Keratinocyte (primary cell): ENCODE data around the gene HELB. TPM values are rescaled to one million over a fixed set of nuclear protein-coding genes. Genes with fewer than 3 reads are reported as not detected.
A peak's percentile ranks its signal among the peaks of the same experiment; 100 is the strongest.

Source experiments
- DNase-seq: peaks from one replicate; pipeline ENCODE4 v3.0.0-alpha.2; 2011; ENCODE audit warnings: low read depth, missing footprints, low spot score
- FAIRE-seq: peaks from 2 replicates; lab custom pipeline; 2011; peaks lifted over from hg19 to GRCh38; lab: Jason Lieb, UNC
- H2AFZ ChIP-seq: 2 replicates; pipeline ENCODE4 v1.6.0; 2012; ENCODE audit warnings: low read length, control low read depth, inconsistent platforms; ENCODE audit not compliant: control insufficient read depth
- H3K27ac ChIP-seq: 2 replicates; pipeline ENCODE4 v1.5.1; 2011; ENCODE audit warnings: low read length; ENCODE audit not compliant: control insufficient read depth, insufficient read depth
- H3K27me3 ChIP-seq: 3 replicates; pipeline ENCODE4 v1.6.0; 2011; ENCODE audit warnings: low read length; ENCODE audit not compliant: control insufficient read depth, insufficient read depth; ENCODE audit errors: extremely low read depth
- H3K36me3 ChIP-seq, 2 experiments: 2 replicates in 1 of 2; 3 replicates in 1 of 2; pipeline ENCODE4 v1.5.1; 2011; ENCODE audit warnings: low read length in 2 of 2, mild to moderate bottlenecking in 1 of 2; ENCODE audit not compliant: control insufficient read depth in 2 of 2, insufficient read depth in 2 of 2; ENCODE audit errors: extremely low read depth in 1 of 2
- H3K4me1 ChIP-seq: 3 replicates; pipeline ENCODE4 v1.5.1; 2011; ENCODE audit warnings: low read length; ENCODE audit not compliant: control insufficient read depth, insufficient read depth; ENCODE audit errors: extremely low read depth
- H3K4me2 ChIP-seq: 3 replicates; pipeline ENCODE4 v1.6.0; 2011; ENCODE audit warnings: low read depth, low read length; ENCODE audit not compliant: control insufficient read depth, insufficient read depth; ENCODE audit errors: extremely low read depth
- H3K4me3 ChIP-seq, 3 experiments: fragments of 200-600 bp in 1 of 3; sonication (generic) in 1 of 3; 2 replicates in 2 of 3; 3 replicates in 1 of 3; pipeline ENCODE4 v1.5.1; 2011 to 2016; ENCODE audit warnings: low read length in 3 of 3, mild to moderate bottlenecking in 3 of 3, control low read depth in 2 of 3, inconsistent platforms in 1 of 3, low read depth in 1 of 3, mixed read lengths in 1 of 3, mixed run types in 1 of 3, moderate library complexity in 1 of 3; ENCODE audit not compliant: control insufficient read depth in 2 of 3, insufficient read depth in 2 of 3; ENCODE audit errors: extremely low read depth in 1 of 3
- H3K79me2 ChIP-seq: 2 replicates; pipeline ENCODE4 v1.6.0; 2012; ENCODE audit warnings: low read length; ENCODE audit not compliant: control insufficient read depth, insufficient read depth
- H3K9ac ChIP-seq: 3 replicates; pipeline ENCODE4 v1.6.0; 2011; ENCODE audit warnings: low read length; ENCODE audit not compliant: control insufficient read depth, insufficient read depth; ENCODE audit errors: extremely low read depth
- H3K9me1 ChIP-seq: 3 replicates; pipeline ENCODE4 v1.6.0; 2011; ENCODE audit warnings: low read length; ENCODE audit not compliant: control insufficient read depth, insufficient read depth; ENCODE audit errors: extremely low read depth
- H3K9me3 ChIP-seq: 2 replicates; pipeline ENCODE4 v1.5.1; 2012; ENCODE audit warnings: low read depth, low read length; ENCODE audit not compliant: control insufficient read depth
- H4K20me1 ChIP-seq: 3 replicates; pipeline ENCODE4 v1.6.0; 2011; ENCODE audit warnings: low read length; ENCODE audit not compliant: control insufficient read depth, insufficient read depth; ENCODE audit errors: extremely low read depth
- CTCF ChIP-seq, 3 experiments: IDR thresholded peaks in 1 of 3; conservative IDR thresholded peaks in 1 of 3; optimal IDR thresholded peaks in 1 of 3; 2 replicates in 2 of 3; 3 replicates in 1 of 3; pipeline versions ENCODE3 to v1.5.1; 2011; ENCODE audit warnings: low read length in 3 of 3, mild to moderate bottlenecking in 3 of 3, moderate library complexity in 2 of 3, control low read depth in 1 of 3, inconsistent platforms in 1 of 3; ENCODE audit not compliant: insufficient read depth in 2 of 3; ENCODE audit errors: extremely low read depth in 1 of 3
- EZH2 ChIP-seq: IDR thresholded peaks from one replicate; pipeline ENCODE4 v1.6.1; 2012; ENCODE audit warnings: inconsistent platforms, mild to moderate bottlenecking, low read length, moderate library complexity
- dilution Hi-C: fragments of 300-500 bp; cut with MboI; formaldehyde crosslinking; loops from one replicate; pipeline ENCODE4 v1.7.0; 2020; ENCODE audit warnings: low sequenced_read_pairs; ENCODE audit not compliant: extremely low pct_ligation_motif_present
- polyA plus RNA-seq, 5 experiments: library from polyadenylated mRNA; depleted of rRNA in 3 of 5; stranded (reverse) in 3 of 5; stranded (forward) in 1 of 5; unstranded in 1 of 5; fragments of >200 nt; gene quantifications; 1 replicate in 1 of 5; 2 replicates in 3 of 5; 3 replicates in 1 of 5; pipeline versions ENCODE4 v1.2.1 to v1.2.3, GENCODE V29; 2011 to 2012; ENCODE audit warnings: missing spikeins in 2 of 5, low read depth in 1 of 5, low replicate concordance in 1 of 5

HELB gene
- polyA plus RNA-seq, 1 donor (not counting 4 experiments of a cell fraction or from before 2014, with no cell fraction given), result 1.8 TPM

GRCh38 chr12:66365718-66366490 lies 63.6 kb downstream of the HELB start:
- Histone ChIP-seq H2AFZ (no peak overlapping the region), H3K9me3 (no peaks in the 10 kb centered on the region), H3K27me3 (no peaks in the 10 kb centered on the region), H3K4me2 (no peak overlapping the region), H3K9ac (no peak overlapping the region), H3K36me3 (no peaks in the 10 kb centered on the region), H3K4me1 (no peaks in the 10 kb centered on the region), H3K9me1 (no peaks in the 10 kb centered on the region), H3K79me2 (no peaks in the 10 kb centered on the region), H3K27ac (no peak overlapping the region), H3K4me3 (no peak overlapping the region), H4K20me1 (no peaks in the 10 kb centered on the region)
- FAIRE-seq (peak; percentile 59), DNase-seq (no peak)
- dilution Hi-C loops, result no loop called here
- TF ChIP-seq EZH2, result no peak
- TF ChIP-seq CTCF (optimal IDR thresholded peaks at IDR 0.05 in 1 of 3, IDR thresholded peaks at IDR 0.05 in 1 of 3, conservative IDR thresholded peaks at IDR 0.05 in 1 of 3; ENCODE audit: extremely low read depth in 1 of 3, insufficient read depth in 2 of 3, low read length in 3 of 3), result no peak

- Histone ChIP-seq H3K9ac (no peak overlapping the region), H3K79me2 (no peaks in the 10 kb centered on the region), H3K4me2 (no peak overlapping the region), H3K9me3 (no peaks in the 10 kb centered on the region), H3K36me3 (no peaks in the 10 kb centered on the region), H3K27ac (no peak overlapping the region), H3K27me3 (no peaks in the 10 kb centered on the region), H2AFZ (no peak overlapping the region), H3K9me1 (no peaks in the 10 kb centered on the region), H3K4me3 (no peak overlapping the region), H4K20me1 (no peaks in the 10 kb centered on the region), H3K4me1 (no peaks in the 10 kb centered on the region)
- DNase-seq (no peak), FAIRE-seq (no peak)
- dilution Hi-C loops, result no loop called here
- TF ChIP-seq CTCF (optimal IDR thresholded peaks at IDR 0.05 in 1 of 3, IDR thresholded peaks at IDR 0.05 in 1 of 3, conservative IDR thresholded peaks at IDR 0.05 in 1 of 3; ENCODE audit: extremely low read depth in 1 of 3, insufficient read depth in 2 of 3, low read length in 3 of 3), result no peak
- TF ChIP-seq EZH2, result no peak
These were observed 64.8 kb downstream of the HELB start for GRCh38 chr12:66367015-66367667.
